WI38 (cell line): ENCODE results near the gene MMAB.

Experiments
- H3K4me3 ChIP-seq: 2 replicates; pipeline ENCODE4 v1.5.1; 2011; ENCODE audit warnings: low read depth, mild to moderate bottlenecking, control low read depth, low read length
- CTCF ChIP-seq: IDR thresholded peaks from 2 replicates; pipeline ENCODE4 v1.5.1; 2012; ENCODE audit warnings: low read depth, mild to moderate bottlenecking, control low read depth, low read length

MMAB gene

GRCh38 chr12:109596418-109597244 is 23.3 kb upstream of the MMAB start:
- no peak overlapping the region for H3K4me3 ChIP-seq
- no peak for TF ChIP-seq CTCF

- no peak for TF ChIP-seq CTCF
- no peak overlapping the region for H3K4me3 ChIP-seq
Observed at GRCh38 chr12:109595321-109595902, 22.1 kb upstream of the MMAB start.

- H3K4me3 ChIP-seq = no peak overlapping the region
- TF ChIP-seq CTCF = no peak
Observed at GRCh38 chr12:109594556-109595317, 21.4 kb upstream of the MMAB start.

- H3K4me3 ChIP-seq = no peak overlapping the region
Observed at GRCh38 chr12:109592905-109593272, 19.6 kb upstream of the MMAB start.

DNA sequence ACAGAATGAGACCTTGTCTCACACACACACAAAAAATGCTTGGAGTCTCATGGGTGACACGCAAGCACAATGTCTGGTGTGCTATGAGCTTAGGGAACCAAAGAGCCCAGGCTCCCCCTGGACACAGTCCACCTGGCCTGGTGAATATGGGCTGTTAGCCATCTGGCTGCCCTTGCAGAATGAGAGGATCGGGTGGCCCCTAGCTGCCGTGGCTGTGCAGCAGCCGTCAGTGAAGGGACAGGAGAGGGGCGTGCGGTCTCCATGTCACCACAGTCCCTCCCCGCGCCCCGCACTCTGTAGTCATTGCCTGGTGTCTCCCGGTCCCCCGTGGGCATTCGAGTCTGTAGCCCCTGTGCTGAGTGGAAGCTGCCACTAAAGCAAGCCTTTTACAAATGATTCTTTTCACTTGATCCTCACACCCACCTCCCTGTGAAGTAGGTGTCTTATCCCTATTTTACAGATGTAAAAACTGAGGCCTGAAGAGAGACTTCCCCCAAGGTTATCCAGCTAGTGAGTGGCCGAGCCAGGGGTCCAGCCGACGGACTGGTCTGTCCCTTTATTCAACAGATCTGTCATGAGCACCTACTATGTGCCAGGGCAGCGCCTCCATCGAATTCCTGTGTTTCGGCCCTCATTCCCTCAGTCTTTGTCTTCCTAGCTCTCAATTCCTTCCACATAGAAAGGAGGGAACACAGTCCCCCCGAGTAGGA is 19.0 kb upstream of the MMAB start:
- no peak overlapping the region for H3K4me3 ChIP-seq
- TF ChIP-seq CTCF = no peak

More at GRCh38 chr12:109592905-109593272, 19.6 kb upstream of the MMAB start:
- no peak for TF ChIP-seq CTCF

DNA sequence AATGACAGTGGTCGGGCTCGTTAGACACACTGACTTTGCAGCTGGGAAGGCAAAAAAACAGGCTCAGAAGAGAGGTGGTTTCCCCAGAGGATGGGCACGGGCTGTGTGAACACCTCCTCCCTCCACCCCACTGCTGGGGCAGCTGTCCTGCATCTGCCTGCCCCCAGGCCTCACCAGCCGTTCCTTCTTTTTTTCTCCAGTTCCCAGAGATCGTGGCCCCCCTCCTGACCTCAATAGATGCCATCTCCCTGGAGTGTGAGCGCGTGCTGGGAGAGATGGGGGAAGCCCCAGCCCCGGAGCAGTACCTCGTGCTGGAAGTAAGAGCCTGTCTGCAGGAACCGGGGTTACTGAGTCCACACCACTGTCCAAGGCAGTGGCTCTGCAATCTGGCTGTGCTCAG is 17.7 kb upstream of the MMAB start:
- H3K4me3 ChIP-seq = no peak overlapping the region
- TF ChIP-seq CTCF = no peak
